Activated T-helper 1 cell treated with anti-CD3 and anti-CD28 coated beads, Interleukin-2, amount 50 U/mL, for 16 hours (primary cell): Measurements from ENCODE around the gene MTMR6.

Experiments
- DNase-seq, 2 donors: peaks; one replicate each; pipeline ENCODE4 v3.0.0-alpha.2; 2020; ENCODE audit warnings: low read depth in 1 of 2, low spot score in 1 of 2

The MTMR6 gene

GRCh38 chr13:25217023-25217885, 70.0 kb downstream of the MTMR6 start:
- DNase-seq: no peak

- no peak for DNase-seq
Measured at GRCh38 chr13:25215253-25215575, 72.1 kb downstream of the MTMR6 start.

- no peak for DNase-seq
Measured at GRCh38 chr13:25214491-25215252, 72.6 kb downstream of the MTMR6 start.

- DNase-seq: no peak
Measured at GRCh38 chr13:25213715-25214114, 73.6 kb downstream of the MTMR6 start.

GRCh38 chr13:25210842-25211569, 76.3 kb downstream of the MTMR6 start:
- no peak for DNase-seq

- DNase-seq: no peak
Measured at GRCh38 chr13:25207291-25207810, 79.9 kb downstream of the MTMR6 start.

- DNase-seq: no peak
Measured at GRCh38 chr13:25204863-25205262, 82.4 kb downstream of the MTMR6 start.

- no peak for DNase-seq
Measured at GRCh38 chr13:25203127-25203740, 84.1 kb downstream of the MTMR6 start.

- DNase-seq: no peak
Measured at GRCh38 chr13:25200783-25201182, 86.5 kb downstream of the MTMR6 start.

GRCh38 chr13:25198647-25199046, 88.6 kb downstream of the MTMR6 start:
- no peak for DNase-seq

- DNase-seq: no peak
Measured at GRCh38 chr13:25196971-25197370, 90.3 kb downstream of the MTMR6 start.
